ENCODE results near the gene SULT1A3.
"Not testable (repeated sequence)": the region's sequence is repeated elsewhere in the genome, so short reads cannot be mapped to it uniquely, and the experiment has no call there.

The SULT1A3 gene

GRCh38 chr16:30186782-30187555 is 12.1 kb upstream of the SULT1A3 start:
- peak; percentile 84 for DNase-seq (ENCODE audit: low read depth)

GRCh38 chr16:30187556-30187865 is 11.5 kb upstream of the SULT1A3 start:
- no peak for DNase-seq (ENCODE audit: low read depth)

GRCh38 chr16:30187971-30188561 is 11.0 kb upstream of the SULT1A3 start:
- no peak for DNase-seq (ENCODE audit: low read depth)

- not testable (repeated sequence) for DNase-seq (ENCODE audit: low read depth)
Measured at GRCh38 chr16:30191158-30191557, 7.9 kb upstream of the SULT1A3 start.

GRCh38 chr16:30193098-30193497 is 6.0 kb upstream of the SULT1A3 start:
- DNase-seq (ENCODE audit: low read depth), result not testable (repeated sequence)

- not testable (repeated sequence) for DNase-seq (ENCODE audit: low read depth)
Measured at GRCh38 chr16:30193615-30194014, 5.4 kb upstream of the SULT1A3 start, which contains the start of the genes BOLA2B and SLX1A. Gene BOLA2B (minus strand): TSS chr16:30193666. CDS start chr16:30193595, 71 bp downstream. Gene SLX1A (plus strand): TSS chr16:30193875. CDS start chr16:30194085, 210 bp downstream.

- not testable (repeated sequence) for DNase-seq (ENCODE audit: low read depth)
Measured at GRCh38 chr16:30194172-30194925, 4.7 kb upstream of the SULT1A3 start.

- DNase-seq (ENCODE audit: low read depth), result not testable (repeated sequence)
Measured at GRCh38 chr16:30197001-30197400, 2.1 kb upstream of the SULT1A3 start.

GRCh38 chr16:30199608-30200343 is 721 bp downstream of the SULT1A3 start:
- DNase-seq (ENCODE audit: low read depth), result not testable (repeated sequence)

GRCh38 chr16:30205541-30206236 is 6.6 kb downstream of the SULT1A3 start:
- not testable (repeated sequence) for DNase-seq (ENCODE audit: low read depth)

- not testable (repeated sequence) for DNase-seq (ENCODE audit: low read depth)
Measured at GRCh38 chr16:30206252-30206651, 7.2 kb downstream of the SULT1A3 start.

GRCh38 chr16:30207063-30207704 is 8.1 kb downstream of the SULT1A3 start:
- not testable (repeated sequence) for DNase-seq (ENCODE audit: low read depth)

- not testable (repeated sequence) for DNase-seq (ENCODE audit: low read depth)
Measured at GRCh38 chr16:30209032-30209431, 10.0 kb downstream of the SULT1A3 start.

- not testable (repeated sequence) for DNase-seq (ENCODE audit: low read depth)
Measured at GRCh38 chr16:30211414-30211813, 12.4 kb downstream of the SULT1A3 start.

GRCh38 chr16:30217082-30217481 is 18.0 kb downstream of the SULT1A3 start:
- DNase-seq (ENCODE audit: low read depth), result not testable (repeated sequence)

- DNase-seq (ENCODE audit: low read depth), result not testable (repeated sequence)
Measured at GRCh38 chr16:30248379-30248778, 49.3 kb downstream of the SULT1A3 start, which contains the start of gene NPIPB13. Gene NPIPB13 (minus strand): TSS chr16:30248479. CDS start chr16:30245573, 2,906 bp downstream.
